ENCODE data around the gene LIMD2. TPM values are rescaled to one million over a fixed set of nuclear protein-coding genes. Genes with fewer than 3 reads are reported as not detected.
A peak's percentile ranks its signal among the peaks of the same experiment; 100 is the strongest.

The LIMD2 gene
- total RNA-seq, result 3.1 and 3.3 TPM in 2 replicates
- polyA plus RNA-seq, result 2.9 TPM in 2 replicates
- 4.9 and 6.4 TPM in 2 replicates for polyA plus RNA-seq (2012)
- polyA minus RNA-seq (ENCODE audit: low replicate concordance), result 1.2 and 2.3 TPM in 2 replicates

DNA sequence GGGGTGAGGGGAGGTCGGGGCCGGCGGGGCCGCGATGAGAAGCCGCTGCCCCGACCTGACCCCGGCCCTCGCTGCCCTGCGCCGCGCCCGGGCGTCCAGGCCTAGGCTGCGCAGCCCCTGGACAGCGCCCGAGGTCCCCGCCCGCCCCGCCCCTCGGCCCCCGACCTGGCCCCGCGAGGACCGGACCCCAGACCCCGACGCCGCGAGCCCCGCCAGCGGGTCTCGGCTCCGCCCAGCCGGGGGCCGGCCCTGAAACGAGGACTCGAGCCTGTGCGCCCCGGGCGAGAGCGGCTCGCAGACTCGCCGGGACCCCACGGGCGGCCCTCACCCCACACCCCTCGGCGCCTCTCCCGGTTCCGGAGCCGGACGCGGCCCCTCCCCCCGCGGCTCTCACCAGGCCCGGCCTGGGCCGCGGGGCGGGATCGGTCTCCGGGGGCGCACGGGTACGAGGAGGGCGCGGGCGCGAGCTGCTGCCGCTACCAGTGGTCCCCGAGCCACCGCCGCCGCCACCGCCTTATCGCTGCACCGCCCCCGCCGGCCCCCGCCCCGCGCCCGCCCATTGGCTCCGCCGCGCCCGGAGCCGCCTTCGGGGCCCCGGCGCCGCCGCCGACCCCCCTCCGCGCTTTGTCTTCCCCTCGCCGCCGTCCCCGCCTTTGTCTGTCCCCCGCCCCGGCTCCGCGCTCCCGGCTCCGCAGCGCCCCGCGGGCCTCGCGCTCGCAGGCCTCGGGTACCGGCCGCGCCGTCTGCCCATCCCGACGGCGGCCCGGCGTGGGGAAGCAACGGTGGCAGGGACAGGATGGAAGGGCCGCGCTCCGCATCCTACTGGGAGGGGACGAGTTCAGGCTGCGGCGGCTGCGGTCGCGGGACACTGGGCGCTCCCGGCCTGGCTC, at the start of gene LIMD2:
LIMD2 (minus strand) TSS at position 488 of the 890 bp plus-strand sequence. CDS start 827 bp downstream, outside the sequence.
- TF ChIP-seq EZH2 (IDR thresholded peaks at IDR 0.05; ENCODE audit: low read length, missing control alignments) (no peak), CTCF (conservative IDR thresholded peaks at IDR 0.05 in 1 of 2, IDR thresholded peaks at IDR 0.05 in 1 of 2; ENCODE audit: low read depth in 1 of 2, low read length in 2 of 2) (no peak)
- peak within 1 kb of the TSS; percentile 44 for H3K4me2 ChIP-seq (ENCODE audit: extremely low read depth, insufficient read depth, low read length)
- H4K20me1 ChIP-seq (ENCODE audit: control insufficient read depth, extremely low read depth, insufficient read depth, low read length), result no peaks in the 10 kb centered on the region
- no peaks in the 10 kb centered on the region for H3K9me3 ChIP-seq (ENCODE audit: control insufficient read depth, insufficient read depth, low read depth, low read length)
- peak within 1 kb of the TSS in 3 of 4 experiments; percentile 27 to 50 (median 31) for H3K4me3 ChIP-seq (replicated peaks in 1 of 4; ENCODE audit: control extremely low read depth in 1 of 4, insufficient read depth in 1 of 4, low read depth in 3 of 4, low read length in 4 of 4)
- H3K4me1 ChIP-seq (ENCODE audit: control insufficient read depth, extremely low read depth, insufficient read depth, low read length), result no peaks in the 10 kb centered on the region
- no peak within 1 kb of the TSS for H2AFZ ChIP-seq (ENCODE audit: low read length)
- H3K27ac ChIP-seq (ENCODE audit: insufficient read depth, low read length), result no peak within 1 kb of the TSS
- H3K9ac ChIP-seq (ENCODE audit: insufficient read depth, low read length), result peak within 1 kb of the TSS; percentile 30
- peak; percentile 28 to 37 for DNase-seq (ENCODE audit: low read depth in 2 of 2)
- no peaks in the 10 kb centered on the region for H3K79me2 ChIP-seq (ENCODE audit: control insufficient read depth, insufficient read depth, low read length)
- H3K36me3 ChIP-seq (ENCODE audit: control insufficient read depth, insufficient read depth, low read length), result peaks cover 4% of the 10 kb centered on the region
- no peaks in the 10 kb centered on the region for H3K27me3 ChIP-seq (ENCODE audit: control insufficient read depth, insufficient read depth, low read length)

DNA sequence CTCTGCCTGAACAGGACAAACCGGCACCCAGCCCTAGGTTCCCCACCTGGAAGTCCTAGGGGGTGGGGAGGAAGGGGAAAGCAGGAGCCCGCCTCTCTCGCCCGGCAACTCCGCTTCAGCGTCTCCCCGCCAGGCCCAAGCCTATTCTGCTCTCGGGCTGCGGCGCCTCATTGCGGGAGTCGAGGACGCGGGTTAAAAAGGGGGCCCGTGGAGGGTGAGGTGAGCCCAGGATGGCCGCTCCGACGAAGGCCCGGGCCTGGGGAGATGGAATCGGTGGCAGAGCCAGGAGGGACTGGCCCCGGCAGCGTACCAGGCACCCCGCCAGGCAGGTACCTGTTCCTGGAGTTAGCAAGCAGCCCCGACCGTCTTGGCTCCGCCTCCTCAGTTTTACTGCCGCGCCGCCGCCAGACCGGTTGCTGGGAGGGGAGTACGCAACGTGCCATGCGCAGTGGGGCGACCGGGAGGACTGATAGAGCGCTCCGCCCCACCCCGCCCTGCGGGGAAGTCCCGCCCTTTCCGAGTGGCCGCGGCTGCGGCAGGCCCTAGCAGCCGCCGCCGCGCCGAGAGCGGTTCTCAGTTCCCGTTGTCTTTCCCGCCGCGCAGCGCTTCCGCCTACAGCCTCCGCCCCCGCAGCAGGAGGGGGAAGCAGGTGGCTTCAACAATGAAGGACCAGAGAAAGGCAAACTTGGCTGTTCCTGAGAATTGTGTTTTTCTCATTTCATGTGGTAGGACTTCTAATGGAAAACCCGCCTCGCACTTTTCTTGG, 41.7 kb upstream of the LIMD2 start, which contains the start of gene STRADA:
STRADA (minus strand) TSS at position 392 of the 766 bp plus-strand sequence. CDS start 13,430 bp downstream, outside the sequence.
- H3K36me3 ChIP-seq (ENCODE audit: control insufficient read depth, insufficient read depth, low read length), result peaks cover 2% of the 10 kb centered on the region
- H3K4me2 ChIP-seq (ENCODE audit: extremely low read depth, insufficient read depth, low read length), result peak within 1 kb of the TSS; percentile 98
- peaks cover 13% of the 10 kb centered on the region for H3K79me2 ChIP-seq (ENCODE audit: control insufficient read depth, insufficient read depth, low read length)
- no peaks in the 10 kb centered on the region for H3K27me3 ChIP-seq (ENCODE audit: control insufficient read depth, insufficient read depth, low read length)
- H3K9me3 ChIP-seq (ENCODE audit: control insufficient read depth, insufficient read depth, low read depth, low read length), result no peaks in the 10 kb centered on the region
- TF ChIP-seq EZH2 (IDR thresholded peaks at IDR 0.05; ENCODE audit: low read length, missing control alignments) (no peak), CTCF (conservative IDR thresholded peaks at IDR 0.05 in 1 of 2, IDR thresholded peaks at IDR 0.05 in 1 of 2; ENCODE audit: low read depth in 1 of 2, low read length in 2 of 2) (no peak)
- H2AFZ ChIP-seq (ENCODE audit: low read length), result peak within 1 kb of the TSS; percentile 75
- peak within 1 kb of the TSS; percentile 84 to 96 (median 92) for H3K4me3 ChIP-seq (replicated peaks in 1 of 4; ENCODE audit: control extremely low read depth in 1 of 4, insufficient read depth in 1 of 4, low read depth in 3 of 4, low read length in 4 of 4)
- peak within 1 kb of the TSS; percentile 80 for H3K27ac ChIP-seq (ENCODE audit: insufficient read depth, low read length)
- H4K20me1 ChIP-seq (ENCODE audit: control insufficient read depth, extremely low read depth, insufficient read depth, low read length), result no peaks in the 10 kb centered on the region
- H3K4me1 ChIP-seq (ENCODE audit: control insufficient read depth, extremely low read depth, insufficient read depth, low read length), result peaks cover 3% of the 10 kb centered on the region
- peak; percentile 95 for DNase-seq (ENCODE audit: low read depth in 2 of 2)
- peak within 1 kb of the TSS; percentile 79 for H3K9ac ChIP-seq (ENCODE audit: insufficient read depth, low read length)

- Histone ChIP-seq H3K4me3 (replicated peaks in 1 of 4; ENCODE audit: control extremely low read depth in 1 of 4, insufficient read depth in 1 of 4, low read depth in 3 of 4, low read length in 4 of 4) (peak overlapping the region; percentile 84 to 96 (median 92)), H3K4me2 (ENCODE audit: extremely low read depth, insufficient read depth, low read length) (peak overlapping the region; percentile 29), H2AFZ (ENCODE audit: low read length) (peak overlapping the region; percentile 73), H3K9me3 (ENCODE audit: control insufficient read depth, insufficient read depth, low read depth, low read length) (no peaks in the 10 kb centered on the region), H3K9ac (ENCODE audit: insufficient read depth, low read length) (peak overlapping the region; percentile 79), H3K79me2 (ENCODE audit: control insufficient read depth, insufficient read depth, low read length) (peaks cover 13% of the 10 kb centered on the region), H4K20me1 (ENCODE audit: control insufficient read depth, extremely low read depth, insufficient read depth, low read length) (no peaks in the 10 kb centered on the region), H3K27ac (ENCODE audit: insufficient read depth, low read length) (peak overlapping the region; percentile 80), H3K36me3 (ENCODE audit: control insufficient read depth, insufficient read depth, low read length) (peaks cover 2% of the 10 kb centered on the region), H3K4me1 (ENCODE audit: control insufficient read depth, extremely low read depth, insufficient read depth, low read length) (peaks cover 3% of the 10 kb centered on the region), H3K27me3 (ENCODE audit: control insufficient read depth, insufficient read depth, low read length) (no peaks in the 10 kb centered on the region)
- TF ChIP-seq CTCF (conservative IDR thresholded peaks at IDR 0.05 in 1 of 2, IDR thresholded peaks at IDR 0.05 in 1 of 2; ENCODE audit: low read depth in 1 of 2, low read length in 2 of 2) (no peak), EZH2 (IDR thresholded peaks at IDR 0.05; ENCODE audit: low read length, missing control alignments) (no peak)
- no peak for DNase-seq (ENCODE audit: low read depth in 2 of 2)
These were observed 41.1 kb upstream of the LIMD2 start for GRCh38 chr17:63741143-63741407.

Measured in fibroblast of lung (primary cell).